ENCODE measurements around the gene AMPD1.

AMPD1 gene

DNA sequence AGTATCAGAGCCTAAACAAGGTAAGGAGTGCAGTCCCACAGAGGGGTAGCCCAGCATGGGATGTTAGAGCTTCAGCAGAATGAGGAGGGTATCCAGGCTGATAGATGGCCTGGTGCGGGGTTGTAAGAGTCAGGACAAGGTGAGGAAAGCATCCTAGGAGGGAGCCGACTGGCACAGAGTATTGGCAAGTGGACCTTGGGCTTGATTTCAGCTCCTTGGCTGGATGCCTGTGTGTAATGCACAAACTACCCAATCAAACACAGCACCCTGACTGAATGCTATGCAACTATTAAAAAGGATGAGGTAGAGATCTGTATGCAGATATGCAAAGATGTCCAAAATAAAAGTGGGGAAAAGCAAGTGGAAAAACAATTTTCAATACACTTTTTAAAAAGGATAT is 43.5 kb downstream of the AMPD1 start:
- H3K23ac ChIP-seq (ENCODE audit: low read length in 2 of 2) = no peak overlapping the region
- H3K9me3 ChIP-seq (ENCODE audit: control insufficient read depth, low read length) = no peaks in the 10 kb centered on the region
- H2BK120ac ChIP-seq (ENCODE audit: low read depth, low read length) = no peak overlapping the region
- no peak overlapping the region for H3K14ac ChIP-seq (ENCODE audit: low read length in 2 of 2)
- DNase-seq = no peak
- H2BK15ac ChIP-seq (ENCODE audit: low read depth, poor library complexity, severe bottlenecking) = no peak overlapping the region
- no peak overlapping the region for H2AFZ ChIP-seq (ENCODE audit: low read depth, low read length)
- H2BK12ac ChIP-seq (ENCODE audit: low read length in 2 of 2) = no peak overlapping the region
- no peak overlapping the region for H3K4ac ChIP-seq (ENCODE audit: low read depth in 1 of 2, low read length in 2 of 2)
- H3K79me1 ChIP-seq (replicated peaks; ENCODE audit: low read length, poor library complexity, severe bottlenecking) = no peaks in the 10 kb centered on the region
- no peaks in the 10 kb centered on the region for H3K4me1 ChIP-seq (ENCODE audit: control insufficient read depth, insufficient read depth, low read depth, low read length)
- no peak overlapping the region for H3K9ac ChIP-seq (ENCODE audit: low read length)
- H3K27ac ChIP-seq (ENCODE audit: low read length, poor library complexity, severe bottlenecking) = no peak overlapping the region
- 66% methylated on average over 2 of the region's 2 CpGs for WGBS
- H3K4me3 ChIP-seq (ENCODE audit: insufficient read depth in 1 of 2, low read depth in 1 of 2, low read length in 2 of 2) = no peak overlapping the region
- no peak overlapping the region for H4K91ac ChIP-seq (ENCODE audit: low read length)
- H3K4me2 ChIP-seq (ENCODE audit: low read length, poor library complexity, severe bottlenecking) = no peak overlapping the region
- H2BK5ac ChIP-seq (ENCODE audit: low read depth, low read length, poor library complexity, severe bottlenecking) = no peak overlapping the region
- no peak overlapping the region for H4K8ac ChIP-seq (ENCODE audit: low read length)
- no peaks in the 10 kb centered on the region for H3K36me3 ChIP-seq (ENCODE audit: control insufficient read depth in 1 of 2, insufficient read depth in 2 of 2, low read depth in 1 of 2, low read length in 2 of 2)
- H2AK5ac ChIP-seq (ENCODE audit: low read length, severe bottlenecking) = no peak overlapping the region
- no peaks in the 10 kb centered on the region for H3K27me3 ChIP-seq (ENCODE audit: control insufficient read depth in 1 of 2, insufficient read depth in 1 of 2, low read length in 2 of 2)
- H3K18ac ChIP-seq (ENCODE audit: low read depth in 1 of 2, low read length in 2 of 2) = no peak overlapping the region

DNA sequence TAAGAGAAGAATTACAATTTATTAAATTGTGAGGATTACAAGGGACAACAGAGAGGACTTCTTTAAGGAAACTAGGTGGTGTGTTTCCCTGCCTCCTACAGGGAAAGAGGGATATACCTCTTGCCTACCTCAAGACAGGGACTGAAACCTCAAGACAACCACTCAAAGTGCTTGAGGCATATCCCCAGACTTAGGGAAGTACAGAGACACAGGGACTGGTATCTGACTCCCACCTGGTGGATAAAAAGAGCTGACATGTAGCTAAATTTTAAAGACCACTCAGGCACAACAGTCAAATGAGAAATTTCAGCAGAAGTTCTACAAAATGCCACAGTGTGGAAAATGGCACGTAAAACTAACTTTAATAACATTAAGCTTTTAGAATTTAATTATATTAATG is 46.8 kb downstream of the AMPD1 start:
- H3K14ac ChIP-seq (ENCODE audit: low read length in 2 of 2) = no peak overlapping the region
- H3K9ac ChIP-seq (ENCODE audit: low read length) = no peak overlapping the region
- no peaks in the 10 kb centered on the region for H3K36me3 ChIP-seq (ENCODE audit: control insufficient read depth in 1 of 2, insufficient read depth in 2 of 2, low read depth in 1 of 2, low read length in 2 of 2)
- H3K4me3 ChIP-seq (ENCODE audit: insufficient read depth in 1 of 2, low read depth in 1 of 2, low read length in 2 of 2) = no peak overlapping the region
- WGBS = no CpG with 5 or more reads among the region's 1 CpG
- H3K27me3 ChIP-seq (ENCODE audit: control insufficient read depth in 1 of 2, insufficient read depth in 1 of 2, low read length in 2 of 2) = no peaks in the 10 kb centered on the region
- no peak for DNase-seq
- H3K27ac ChIP-seq (ENCODE audit: low read length, poor library complexity, severe bottlenecking) = no peak overlapping the region
- H2BK12ac ChIP-seq (ENCODE audit: low read length in 2 of 2) = no peak overlapping the region
- no peak overlapping the region for H2AK5ac ChIP-seq (ENCODE audit: low read length, severe bottlenecking)
- H3K18ac ChIP-seq (ENCODE audit: low read depth in 1 of 2, low read length in 2 of 2) = no peak overlapping the region
- H2BK120ac ChIP-seq (ENCODE audit: low read depth, low read length) = no peak overlapping the region
- no peak overlapping the region for H3K4me2 ChIP-seq (ENCODE audit: low read length, poor library complexity, severe bottlenecking)
- no peak overlapping the region for H4K8ac ChIP-seq (ENCODE audit: low read length)
- H3K23ac ChIP-seq (ENCODE audit: low read length in 2 of 2) = no peak overlapping the region
- no peak overlapping the region for H2BK15ac ChIP-seq (ENCODE audit: low read depth, poor library complexity, severe bottlenecking)
- H3K9me3 ChIP-seq (ENCODE audit: control insufficient read depth, low read length) = no peaks in the 10 kb centered on the region
- no peak overlapping the region for H2AFZ ChIP-seq (ENCODE audit: low read depth, low read length)
- H3K4me1 ChIP-seq (ENCODE audit: control insufficient read depth, insufficient read depth, low read depth, low read length) = no peaks in the 10 kb centered on the region
- no peak overlapping the region for H3K4ac ChIP-seq (ENCODE audit: low read depth in 1 of 2, low read length in 2 of 2)
- no peaks in the 10 kb centered on the region for H3K79me1 ChIP-seq (replicated peaks; ENCODE audit: low read length, poor library complexity, severe bottlenecking)
- H2BK5ac ChIP-seq (ENCODE audit: low read depth, low read length, poor library complexity, severe bottlenecking) = no peak overlapping the region
- no peak overlapping the region for H4K91ac ChIP-seq (ENCODE audit: low read length)

DNA sequence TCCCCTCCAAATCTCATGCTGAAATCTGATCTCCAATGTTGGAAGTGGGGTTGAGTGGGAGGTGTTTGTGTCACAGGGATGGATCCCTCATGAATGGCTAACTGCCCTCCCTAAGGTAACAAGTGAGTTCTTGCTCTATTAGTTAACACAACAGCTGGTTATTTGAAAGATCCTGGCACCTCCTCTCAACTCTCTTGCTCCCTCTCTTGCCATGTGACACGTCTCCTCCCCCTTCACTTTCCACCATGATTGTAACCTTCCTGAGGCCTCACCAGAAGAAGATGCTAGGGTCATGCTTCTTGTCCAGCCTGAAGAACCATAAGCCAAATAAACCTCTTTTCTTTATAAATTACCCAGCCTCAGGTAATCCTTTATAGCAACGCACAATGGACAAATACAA is 54.0 kb downstream of the AMPD1 start:
- Histone ChIP-seq H4K8ac (ENCODE audit: low read length) (no peak overlapping the region), H2AFZ (ENCODE audit: low read depth, low read length) (no peak overlapping the region), H3K4ac (ENCODE audit: low read depth in 1 of 2, low read length in 2 of 2) (no peak overlapping the region), H3K79me1 (replicated peaks; ENCODE audit: low read length, poor library complexity, severe bottlenecking) (no peaks in the 10 kb centered on the region), H3K23ac (ENCODE audit: low read length in 2 of 2) (no peak overlapping the region), H2BK12ac (ENCODE audit: low read length in 2 of 2) (no peak overlapping the region), H3K27ac (ENCODE audit: low read length, poor library complexity, severe bottlenecking) (no peak overlapping the region), H3K36me3 (ENCODE audit: control insufficient read depth in 1 of 2, insufficient read depth in 2 of 2, low read depth in 1 of 2, low read length in 2 of 2) (no peaks in the 10 kb centered on the region), H3K18ac (ENCODE audit: low read depth in 1 of 2, low read length in 2 of 2) (no peak overlapping the region), H3K4me2 (ENCODE audit: low read length, poor library complexity, severe bottlenecking) (no peak overlapping the region), H2AK5ac (ENCODE audit: low read length, severe bottlenecking) (no peak overlapping the region), H3K9me3 (ENCODE audit: control insufficient read depth, low read length) (no peaks in the 10 kb centered on the region), H4K91ac (ENCODE audit: low read length) (no peak overlapping the region), H3K9ac (ENCODE audit: low read length) (no peak overlapping the region), H3K4me3 (ENCODE audit: insufficient read depth in 1 of 2, low read depth in 1 of 2, low read length in 2 of 2) (no peak overlapping the region), H2BK120ac (ENCODE audit: low read depth, low read length) (no peak overlapping the region), H3K4me1 (ENCODE audit: control insufficient read depth, insufficient read depth, low read depth, low read length) (no peaks in the 10 kb centered on the region), H2BK5ac (ENCODE audit: low read depth, low read length, poor library complexity, severe bottlenecking) (no peak overlapping the region), H3K14ac (ENCODE audit: low read length in 2 of 2) (no peak overlapping the region), H2BK15ac (ENCODE audit: low read depth, poor library complexity, severe bottlenecking) (no peak overlapping the region), H3K27me3 (ENCODE audit: control insufficient read depth in 1 of 2, insufficient read depth in 1 of 2, low read length in 2 of 2) (no peaks in the 10 kb centered on the region)
- no peak for DNase-seq
- WGBS = 80% methylated on average over 2 of the region's 2 CpGs

DNA sequence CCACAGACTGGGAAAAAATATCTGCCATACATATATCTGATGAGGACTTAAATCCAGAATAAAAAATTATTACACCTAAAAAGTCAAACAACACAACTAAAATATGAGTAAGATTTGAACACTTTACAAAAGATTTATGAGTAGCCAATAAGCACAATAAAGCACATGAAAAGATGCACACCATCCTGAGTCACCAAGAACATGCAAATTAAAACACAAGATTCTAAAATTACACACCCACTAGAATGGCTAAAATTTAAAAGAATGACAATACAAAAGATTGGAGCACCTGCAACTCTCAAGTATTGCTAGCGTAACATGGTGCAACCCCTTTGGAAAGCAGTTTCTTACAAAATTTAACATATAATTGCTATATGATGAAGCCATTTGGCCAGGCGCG is 56.4 kb downstream of the AMPD1 start:
- no peak overlapping the region for H3K23ac ChIP-seq (ENCODE audit: low read length in 2 of 2)
- no peak overlapping the region for H3K9ac ChIP-seq (ENCODE audit: low read length)
- DNase-seq = no peak
- H2BK12ac ChIP-seq (ENCODE audit: low read length in 2 of 2) = no peak overlapping the region
- H3K9me3 ChIP-seq (ENCODE audit: control insufficient read depth, low read length) = no peaks in the 10 kb centered on the region
- H2BK5ac ChIP-seq (ENCODE audit: low read depth, low read length, poor library complexity, severe bottlenecking) = no peak overlapping the region
- no peak overlapping the region for H3K18ac ChIP-seq (ENCODE audit: low read depth in 1 of 2, low read length in 2 of 2)
- no peak overlapping the region for H3K14ac ChIP-seq (ENCODE audit: low read length in 2 of 2)
- H2BK120ac ChIP-seq (ENCODE audit: low read depth, low read length) = no peak overlapping the region
- no peaks in the 10 kb centered on the region for H3K79me1 ChIP-seq (replicated peaks; ENCODE audit: low read length, poor library complexity, severe bottlenecking)
- H3K27me3 ChIP-seq (ENCODE audit: control insufficient read depth in 1 of 2, insufficient read depth in 1 of 2, low read length in 2 of 2) = no peaks in the 10 kb centered on the region
- H2AFZ ChIP-seq (ENCODE audit: low read depth, low read length) = no peak overlapping the region
- H3K4me2 ChIP-seq (ENCODE audit: low read length, poor library complexity, severe bottlenecking) = no peak overlapping the region
- no peak overlapping the region for H4K91ac ChIP-seq (ENCODE audit: low read length)
- no peaks in the 10 kb centered on the region for H3K36me3 ChIP-seq (ENCODE audit: control insufficient read depth in 1 of 2, insufficient read depth in 2 of 2, low read depth in 1 of 2, low read length in 2 of 2)
- no peak overlapping the region for H3K27ac ChIP-seq (ENCODE audit: low read length, poor library complexity, severe bottlenecking)
- H4K8ac ChIP-seq (ENCODE audit: low read length) = no peak overlapping the region
- H3K4me3 ChIP-seq (ENCODE audit: insufficient read depth in 1 of 2, low read depth in 1 of 2, low read length in 2 of 2) = no peak overlapping the region
- no peak overlapping the region for H2AK5ac ChIP-seq (ENCODE audit: low read length, severe bottlenecking)
- H2BK15ac ChIP-seq (ENCODE audit: low read depth, poor library complexity, severe bottlenecking) = no peak overlapping the region
- H3K4me1 ChIP-seq (ENCODE audit: control insufficient read depth, insufficient read depth, low read depth, low read length) = no peaks in the 10 kb centered on the region
- WGBS = 100% methylated on average over 2 of the region's 3 CpGs
- no peak overlapping the region for H3K4ac ChIP-seq (ENCODE audit: low read depth in 1 of 2, low read length in 2 of 2)
